WTC11 (cell line): ENCODE results near the gene SHROOM2.

Source experiments
- ATF2 ChIP-seq: sonication (generic); formaldehyde crosslinking; IDR thresholded peaks from 2 replicates; pipeline ENCODE4 v1.8.1; 2022; ENCODE audit warnings: low read depth, missing genetic modification reagents, borderline replicate concordance
- CREM ChIP-seq: sonication (generic); formaldehyde crosslinking; IDR thresholded peaks from 2 replicates; pipeline ENCODE4 v1.8.1; 2022; ENCODE audit warnings: mild to moderate bottlenecking, missing genetic modification reagents, moderate library complexity
- FOXJ3 ChIP-seq: sonication (generic); formaldehyde crosslinking; IDR thresholded peaks from 2 replicates; pipeline ENCODE4 v1.9.0; 2021; ENCODE audit warnings: missing genetic modification reagents, mild to moderate bottlenecking, borderline replicate concordance
- NR2C2 ChIP-seq: sonication (generic); formaldehyde crosslinking; IDR thresholded peaks from 2 replicates; pipeline ENCODE4 v1.8.0; 2022; ENCODE audit warnings: mild to moderate bottlenecking, missing genetic modification reagents
- NR3C1 ChIP-seq: sonication (generic); formaldehyde crosslinking; conservative IDR thresholded peaks from 2 replicates; pipeline ENCODE4 v1.8.1; 2023; ENCODE audit warnings: low read depth, mild to moderate bottlenecking, missing genetic modification reagents
- SOX15 ChIP-seq: fragments of 250-450 bp; sonication (Bioruptor Pico); IDR thresholded peaks from 2 replicates; pipeline ENCODE4 v1.9.0; 2021; ENCODE audit warnings: mild to moderate bottlenecking
- USF2 ChIP-seq: sonication (generic); formaldehyde crosslinking; IDR thresholded peaks from 2 replicates; pipeline ENCODE4 v1.8.1; 2023; ENCODE audit warnings: mild to moderate bottlenecking, missing genetic modification reagents, moderate library complexity
- TF ChIP-seq, protein P1 (sequence below): fragments of 200-600 bp; IDR thresholded peaks from 2 replicates; pipeline ENCODE4 v1.8.0; 2022; ENCODE audit warnings: antibody characterized with exemption
- TF ChIP-seq, protein P2 (sequence below): sonication (generic); formaldehyde crosslinking; IDR thresholded peaks from 2 replicates; pipeline ENCODE4 v1.8.0; 2022; ENCODE audit warnings: mild to moderate bottlenecking, missing genetic modification reagents
- TF ChIP-seq, protein P3 (sequence below): sonication (generic); formaldehyde crosslinking; IDR thresholded peaks from 2 replicates; pipeline ENCODE4 v1.8.0; 2022; ENCODE audit warnings: mild to moderate bottlenecking, missing genetic modification reagents

GRCh38 chrX:9995855-9996339 is 209.7 kb downstream of the SHROOM2 start:
- no peak for TF ChIP-seq SOX15
- TF ChIP-seq, protein P1, sequence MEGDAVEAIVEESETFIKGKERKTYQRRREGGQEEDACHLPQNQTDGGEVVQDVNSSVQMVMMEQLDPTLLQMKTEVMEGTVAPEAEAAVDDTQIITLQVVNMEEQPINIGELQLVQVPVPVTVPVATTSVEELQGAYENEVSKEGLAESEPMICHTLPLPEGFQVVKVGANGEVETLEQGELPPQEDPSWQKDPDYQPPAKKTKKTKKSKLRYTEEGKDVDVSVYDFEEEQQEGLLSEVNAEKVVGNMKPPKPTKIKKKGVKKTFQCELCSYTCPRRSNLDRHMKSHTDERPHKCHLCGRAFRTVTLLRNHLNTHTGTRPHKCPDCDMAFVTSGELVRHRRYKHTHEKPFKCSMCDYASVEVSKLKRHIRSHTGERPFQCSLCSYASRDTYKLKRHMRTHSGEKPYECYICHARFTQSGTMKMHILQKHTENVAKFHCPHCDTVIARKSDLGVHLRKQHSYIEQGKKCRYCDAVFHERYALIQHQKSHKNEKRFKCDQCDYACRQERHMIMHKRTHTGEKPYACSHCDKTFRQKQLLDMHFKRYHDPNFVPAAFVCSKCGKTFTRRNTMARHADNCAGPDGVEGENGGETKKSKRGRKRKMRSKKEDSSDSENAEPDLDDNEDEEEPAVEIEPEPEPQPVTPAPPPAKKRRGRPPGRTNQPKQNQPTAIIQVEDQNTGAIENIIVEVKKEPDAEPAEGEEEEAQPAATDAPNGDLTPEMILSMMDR = peak; percentile 91
- TF ChIP-seq CREM (CRISPR knock-in tag) = no peak
- TF ChIP-seq, protein P2, sequence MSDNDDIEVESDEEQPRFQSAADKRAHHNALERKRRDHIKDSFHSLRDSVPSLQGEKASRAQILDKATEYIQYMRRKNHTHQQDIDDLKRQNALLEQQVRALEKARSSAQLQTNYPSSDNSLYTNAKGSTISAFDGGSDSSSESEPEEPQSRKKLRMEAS (CRISPR knock-in tag) = no peak
- TF ChIP-seq ATF2 (CRISPR knock-in tag) = no peak
- TF ChIP-seq, protein P3, sequence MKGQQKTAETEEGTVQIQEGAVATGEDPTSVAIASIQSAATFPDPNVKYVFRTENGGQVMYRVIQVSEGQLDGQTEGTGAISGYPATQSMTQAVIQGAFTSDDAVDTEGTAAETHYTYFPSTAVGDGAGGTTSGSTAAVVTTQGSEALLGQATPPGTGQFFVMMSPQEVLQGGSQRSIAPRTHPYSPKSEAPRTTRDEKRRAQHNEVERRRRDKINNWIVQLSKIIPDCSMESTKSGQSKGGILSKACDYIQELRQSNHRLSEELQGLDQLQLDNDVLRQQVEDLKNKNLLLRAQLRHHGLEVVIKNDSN (CRISPR knock-in tag) = no peak
- TF ChIP-seq NR2C2 (CRISPR knock-in tag) = no peak
- TF ChIP-seq USF2 (CRISPR knock-in tag) = no peak
- TF ChIP-seq FOXJ3 (CRISPR knock-in tag) = no peak
- no peak for TF ChIP-seq NR3C1 (CRISPR knock-in tag)
